GM21528 (cell line): ENCODE results near the gene FAM186B.

Source experiments
- ATAC-seq: cut with Tn5 transposase; IDR thresholded peaks from one replicate; pipeline ENCODE4 v1.9.1; 2021; ENCODE audit warnings: mild to moderate bottlenecking, moderate library complexity; ENCODE audit not compliant: unreplicated experiment, low FRiP score

The FAM186B gene

GRCh38 chr12:49541140-49541861 lies 64.1 kb downstream of the FAM186B start:
- no peak for ATAC-seq

- ATAC-seq, result no peak
Measured at GRCh38 chr12:49540229-49541139, 65.0 kb downstream of the FAM186B start.

GRCh38 chr12:49539406-49540228 lies 65.8 kb downstream of the FAM186B start:
- ATAC-seq, result no peak

GRCh38 chr12:49538510-49539403 lies 66.7 kb downstream of the FAM186B start, which contains the start of gene KCNH3:
KCNH3 (plus strand) TSS chr12:49539030; CDS start chr12:49539417, 387 bp downstream.
- peak; percentile 45 for ATAC-seq

GRCh38 chr12:49537752-49538509 lies 67.5 kb downstream of the FAM186B start:
- no peak for ATAC-seq
